Astrocyte (in vitro differentiated cells and primary cell): Measurements from ENCODE around the gene PRR35.

ENCODE experiments used
- EZH2 ChIP-seq: IDR thresholded peaks from 2 replicates; pipeline ENCODE4 v1.6.1; 2012; ENCODE audit warnings: mild to moderate bottlenecking, low read length, inconsistent platforms; ENCODE audit not compliant: insufficient read depth
- TF ChIP-seq, protein P1 (sequence below): IDR thresholded peaks from 2 replicates; pipeline ENCODE4 v1.5.1; 2011; ENCODE audit warnings: low read depth, mild to moderate bottlenecking, inconsistent platforms, low read length, moderate library complexity; ENCODE audit not compliant: insufficient read depth

DNA sequence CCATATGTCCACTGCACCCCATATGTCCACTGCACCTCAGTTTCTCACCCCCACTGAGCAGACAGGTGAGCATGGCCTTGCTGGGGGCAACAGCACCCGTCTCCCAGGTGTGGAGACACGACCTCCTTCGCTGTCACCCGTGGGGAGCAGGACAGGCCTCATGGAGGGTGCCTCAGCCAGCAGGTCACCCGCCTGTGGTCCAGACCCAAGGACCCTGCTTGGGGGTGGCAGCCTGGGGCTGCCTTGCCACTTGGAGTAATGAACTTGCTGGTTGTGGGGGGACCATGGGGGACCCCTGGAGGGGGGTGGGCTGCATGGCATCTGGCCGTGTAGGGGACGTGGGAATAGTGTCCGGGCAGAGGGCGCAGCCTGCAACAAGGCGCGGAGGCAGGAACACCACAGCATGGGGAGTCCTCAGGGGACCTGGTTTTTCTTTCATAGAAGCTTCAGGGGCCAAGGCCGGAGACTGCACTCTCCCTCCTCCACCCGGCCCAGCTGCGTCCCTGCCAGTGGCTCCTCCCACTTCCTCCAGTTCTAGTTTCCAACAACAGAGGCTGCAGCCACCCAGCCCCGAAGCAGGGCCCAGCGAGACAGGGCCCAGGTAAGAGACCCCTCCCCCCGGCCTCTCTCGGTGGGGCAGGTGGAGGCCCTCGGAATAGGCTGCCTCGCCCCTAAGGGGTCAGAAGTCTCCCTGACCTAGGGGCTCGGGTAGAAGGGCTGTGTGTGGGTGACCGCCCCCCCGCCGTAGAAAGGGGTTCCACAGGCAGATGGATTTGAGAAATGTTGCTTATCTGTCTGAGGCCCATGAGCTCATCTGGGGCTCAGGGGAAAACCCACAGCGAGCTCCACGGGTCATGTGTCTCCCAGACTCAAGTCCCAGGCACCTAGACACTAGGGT lies 6.5 kb downstream of the PRR35 start, which contains the start of gene NHLRC4:
- TF ChIP-seq, protein P1, sequence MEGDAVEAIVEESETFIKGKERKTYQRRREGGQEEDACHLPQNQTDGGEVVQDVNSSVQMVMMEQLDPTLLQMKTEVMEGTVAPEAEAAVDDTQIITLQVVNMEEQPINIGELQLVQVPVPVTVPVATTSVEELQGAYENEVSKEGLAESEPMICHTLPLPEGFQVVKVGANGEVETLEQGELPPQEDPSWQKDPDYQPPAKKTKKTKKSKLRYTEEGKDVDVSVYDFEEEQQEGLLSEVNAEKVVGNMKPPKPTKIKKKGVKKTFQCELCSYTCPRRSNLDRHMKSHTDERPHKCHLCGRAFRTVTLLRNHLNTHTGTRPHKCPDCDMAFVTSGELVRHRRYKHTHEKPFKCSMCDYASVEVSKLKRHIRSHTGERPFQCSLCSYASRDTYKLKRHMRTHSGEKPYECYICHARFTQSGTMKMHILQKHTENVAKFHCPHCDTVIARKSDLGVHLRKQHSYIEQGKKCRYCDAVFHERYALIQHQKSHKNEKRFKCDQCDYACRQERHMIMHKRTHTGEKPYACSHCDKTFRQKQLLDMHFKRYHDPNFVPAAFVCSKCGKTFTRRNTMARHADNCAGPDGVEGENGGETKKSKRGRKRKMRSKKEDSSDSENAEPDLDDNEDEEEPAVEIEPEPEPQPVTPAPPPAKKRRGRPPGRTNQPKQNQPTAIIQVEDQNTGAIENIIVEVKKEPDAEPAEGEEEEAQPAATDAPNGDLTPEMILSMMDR = no peak
- no peak for TF ChIP-seq EZH2
